Osteoblast (primary cell): ENCODE measurements around the gene MYO1F. TPM values are rescaled to one million over a fixed set of nuclear protein-coding genes. Genes with fewer than 3 reads are reported as not detected.

ENCODE experiments used
- DNase-seq: peaks from one replicate; pipeline ENCODE4 v3.0.0; 2011; ENCODE audit warnings: low spot score, mixed read lengths; ENCODE audit not compliant: insufficient read length; ENCODE audit errors: missing footprints
- H2AFZ ChIP-seq: 2 replicates; pipeline ENCODE4 v1.6.0; 2011; ENCODE audit warnings: mild to moderate bottlenecking, low read length
- H3K27ac ChIP-seq: 2 replicates; pipeline ENCODE4 v1.5.1; 2011; ENCODE audit warnings: mild to moderate bottlenecking, low read depth, low read length, moderate library complexity
- H3K27me3 ChIP-seq: 2 replicates; pipeline ENCODE4 v1.6.0; 2012; ENCODE audit warnings: mild to moderate bottlenecking, control low read depth, inconsistent platforms, low read length, moderate library complexity; ENCODE audit not compliant: insufficient read depth
- H3K36me3 ChIP-seq: 2 replicates; pipeline ENCODE4 v1.5.1; 2011; ENCODE audit warnings: mild to moderate bottlenecking, low read length, control low read depth, moderate library complexity; ENCODE audit not compliant: insufficient read depth
- H3K4me1 ChIP-seq: 2 replicates; pipeline ENCODE4 v1.5.1; 2011; ENCODE audit warnings: mild to moderate bottlenecking, low read length, control low read depth, moderate library complexity; ENCODE audit not compliant: insufficient read depth
- H3K4me2 ChIP-seq: 2 replicates; pipeline ENCODE4 v1.6.0; 2011; ENCODE audit warnings: mild to moderate bottlenecking, low read length; ENCODE audit not compliant: insufficient read depth
- H3K4me3 ChIP-seq: fragments of 200-600 bp; sonication (generic); 3 replicates; pipeline ENCODE4 v1.5.1; 2012; ENCODE audit warnings: mild to moderate bottlenecking, low read length, inconsistent platforms; ENCODE audit not compliant: insufficient read depth
- H3K79me2 ChIP-seq: 2 replicates; pipeline ENCODE4 v1.6.0; 2012; ENCODE audit warnings: mild to moderate bottlenecking, low read length, control low read depth, inconsistent platforms; ENCODE audit not compliant: insufficient read depth
- H3K9me3 ChIP-seq: 2 replicates; pipeline ENCODE4 v1.5.1; 2011; ENCODE audit warnings: low read depth, low read length, control low read depth
- H4K20me1 ChIP-seq: 2 replicates; pipeline ENCODE4 v1.6.0; 2012; ENCODE audit warnings: mild to moderate bottlenecking, low read length, control low read depth; ENCODE audit not compliant: insufficient read depth
- CTCF ChIP-seq: IDR thresholded peaks from 2 replicates; pipeline ENCODE4 v1.5.1; 2011; ENCODE audit warnings: mild to moderate bottlenecking, low read depth, low read length, moderate library complexity; ENCODE audit errors: extremely low read depth
- total RNA-seq: library from RNA; depleted of rRNA; stranded (reverse); fragments of >200 nt; gene quantifications from 2 replicates; pipeline ENCODE4 v1.2.3, GENCODE V29; 2012

Gene MYO1F
- total RNA-seq, 1 donor = 0.72 TPM

- TF ChIP-seq CTCF = no peak
- H4K20me1 ChIP-seq = no peaks in the 10 kb centered on the region
- H3K27ac ChIP-seq = peak within 1 kb of the TSS; percentile 94
- H3K79me2 ChIP-seq = no peaks in the 10 kb centered on the region
- peak within 1 kb of the TSS; percentile 83 for H2AFZ ChIP-seq
- H3K4me3 ChIP-seq = peak within 1 kb of the TSS; percentile 93
- DNase-seq = peak; percentile 100
- no peaks in the 10 kb centered on the region for H3K36me3 ChIP-seq
- no peaks in the 10 kb centered on the region for H3K27me3 ChIP-seq
- peak within 1 kb of the TSS; percentile 88 for H3K4me2 ChIP-seq
- no peaks in the 10 kb centered on the region for H3K9me3 ChIP-seq
- peaks cover 25% of the 10 kb centered on the region for H3K4me1 ChIP-seq
Measured at GRCh38 chr19:8513687-8514504, 63.3 kb downstream of the MYO1F start, which contains the start of gene ZNF414. Gene ZNF414, minus strand, starts transcription at chr19:8514167. Its CDS starts 121 bp downstream, at chr19:8514046.

- H2AFZ ChIP-seq = peak overlapping the region; percentile 83
- peak overlapping the region; percentile 94 for H3K27ac ChIP-seq
- H3K9me3 ChIP-seq = no peaks in the 10 kb centered on the region
- DNase-seq = peak; percentile 89
- no peaks in the 10 kb centered on the region for H3K79me2 ChIP-seq
- H3K4me3 ChIP-seq = peak overlapping the region; percentile 93
- no peak for TF ChIP-seq CTCF
- H3K27me3 ChIP-seq = no peaks in the 10 kb centered on the region
- H3K36me3 ChIP-seq = no peaks in the 10 kb centered on the region
- H4K20me1 ChIP-seq = no peaks in the 10 kb centered on the region
- H3K4me1 ChIP-seq = peaks cover 21% of the 10 kb centered on the region
- H3K4me2 ChIP-seq = peak overlapping the region; percentile 88
Measured at GRCh38 chr19:8513036-8513686, 64.1 kb downstream of the MYO1F start.

GRCh38 chr19:8512115-8512967 lies 64.9 kb downstream of the MYO1F start:
- DNase-seq = peak; percentile 88
- H2AFZ ChIP-seq = no peak overlapping the region
- H3K4me2 ChIP-seq = peak overlapping the region; percentile 88
- TF ChIP-seq CTCF = no peak
- H4K20me1 ChIP-seq = no peaks in the 10 kb centered on the region
- H3K4me3 ChIP-seq = no peak overlapping the region
- H3K27ac ChIP-seq = no peak overlapping the region
- H3K27me3 ChIP-seq = no peaks in the 10 kb centered on the region
- no peaks in the 10 kb centered on the region for H3K9me3 ChIP-seq
- H3K36me3 ChIP-seq = no peaks in the 10 kb centered on the region
- no peaks in the 10 kb centered on the region for H3K79me2 ChIP-seq
- H3K4me1 ChIP-seq = peaks cover 13% of the 10 kb centered on the region
